T47D (cell line): ENCODE results near the gene ANXA2R.
"Not testable (repeated sequence)": the region's sequence is repeated elsewhere in the genome, so short reads cannot be mapped to it uniquely, and the experiment has no call there.

Experiments used
- DNase-seq, 2 experiments: peaks; one replicate each; pipeline versions ENCODE4 v3.0.0 to v3.0.0-alpha.2; 2011 to 2012; ENCODE audit warnings: low read depth in 1 of 2, low spot score in 1 of 2
- JUND ChIP-seq: IDR thresholded peaks from 2 replicates; pipeline ENCODE4 v1.6.1; 2012; ENCODE audit warnings: low read depth
- in situ Hi-C: cut with HindIII; loops from 2 replicates; pipeline ENCODE4 v1.10.0; 2016; ENCODE audit warnings: low sequenced_read_pairs, low pct_unique_long_range_greater_than_20kb

The ANXA2R gene, protein sequence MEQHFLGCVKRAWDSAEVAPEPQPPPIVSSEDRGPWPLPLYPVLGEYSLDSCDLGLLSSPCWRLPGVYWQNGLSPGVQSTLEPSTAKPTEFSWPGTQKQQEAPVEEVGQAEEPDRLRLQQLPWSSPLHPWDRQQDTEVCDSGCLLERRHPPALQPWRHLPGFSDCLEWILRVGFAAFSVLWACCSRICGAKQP

DNA sequence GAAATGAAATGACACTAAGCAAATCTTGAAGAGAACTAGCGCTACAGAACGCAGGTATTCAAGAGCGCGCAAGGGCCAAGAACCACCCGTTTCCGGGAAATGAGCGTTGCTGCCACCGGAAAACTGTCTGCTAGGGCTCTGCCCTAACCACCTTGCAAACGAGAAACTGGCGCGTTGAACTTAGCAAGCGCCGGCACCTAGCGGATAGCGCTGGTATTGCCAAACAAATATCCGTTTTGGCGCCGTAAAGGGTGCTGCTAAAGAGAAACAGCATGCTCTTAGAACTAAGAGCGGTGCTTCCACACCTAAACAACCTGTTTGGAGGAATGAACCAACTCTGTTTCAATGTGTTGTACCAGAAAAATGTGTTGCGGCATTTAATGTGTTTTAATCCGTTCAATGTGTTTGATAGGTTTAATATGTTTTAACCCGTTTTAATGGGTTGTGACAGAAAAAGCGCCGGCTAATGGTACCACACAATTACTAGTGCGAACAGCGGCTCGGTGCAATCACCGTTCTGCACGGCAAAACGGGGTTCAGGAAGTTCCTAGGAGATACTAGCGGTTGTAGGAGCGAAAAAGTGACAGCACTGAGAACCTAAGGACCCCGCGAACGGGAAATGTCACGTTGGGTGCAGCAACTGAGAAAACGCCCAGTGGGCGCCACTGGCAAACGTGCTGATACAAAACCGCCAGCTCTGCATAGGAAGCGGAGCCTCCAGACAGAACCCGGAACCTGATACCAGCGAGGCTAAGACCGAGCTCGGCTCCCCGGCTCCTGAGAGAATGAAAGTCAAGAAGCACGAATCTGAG is at the start of gene ANXA2R:
Gene ANXA2R, minus strand, starts transcription at position 33 of the 812 bp plus-strand sequence. CDS start 273 bp downstream, outside the sequence.
- TF ChIP-seq JUND, result no peak
- no peak for DNase-seq
- in situ Hi-C loops, result no loop called here

DNA sequence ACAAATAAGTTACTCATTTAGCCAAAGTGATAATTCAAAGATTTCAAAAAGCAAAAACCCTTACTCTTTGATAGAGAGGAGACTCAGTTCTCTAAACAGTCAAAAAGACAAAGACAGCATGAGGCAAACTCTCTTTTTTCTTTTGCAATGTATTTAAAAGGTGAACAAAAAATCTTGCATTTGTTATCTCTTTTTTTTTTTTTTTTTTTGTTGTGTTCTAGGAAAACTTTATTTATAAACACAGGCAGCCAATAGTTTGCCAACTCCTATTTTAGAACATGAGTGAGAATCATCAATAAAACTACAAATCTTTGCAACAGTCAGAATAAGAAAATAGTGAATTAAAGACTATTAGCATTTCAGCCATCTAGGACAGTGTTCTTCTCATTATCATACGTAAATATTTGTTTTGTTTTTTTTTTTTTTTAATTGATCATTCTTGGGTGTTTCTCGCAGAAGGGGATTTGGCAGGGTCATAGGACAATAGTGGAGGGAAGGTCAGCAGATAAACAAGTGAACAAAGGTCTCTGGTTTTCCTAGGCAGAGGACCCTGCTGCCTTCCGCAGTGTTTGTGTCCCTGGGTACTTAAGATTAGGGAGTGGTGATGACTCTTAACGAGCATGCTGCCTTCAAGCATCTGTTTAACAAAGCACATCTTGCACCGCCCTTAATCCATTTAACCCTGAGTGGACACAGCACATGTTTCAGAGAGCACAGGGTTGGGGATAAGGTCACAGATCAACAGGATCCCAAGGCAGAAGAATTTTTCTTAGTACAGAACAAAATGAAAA is 46.2 kb upstream of the ANXA2R start:
- in situ Hi-C loops, DNase-seq: not testable (repeated sequence)

DNA sequence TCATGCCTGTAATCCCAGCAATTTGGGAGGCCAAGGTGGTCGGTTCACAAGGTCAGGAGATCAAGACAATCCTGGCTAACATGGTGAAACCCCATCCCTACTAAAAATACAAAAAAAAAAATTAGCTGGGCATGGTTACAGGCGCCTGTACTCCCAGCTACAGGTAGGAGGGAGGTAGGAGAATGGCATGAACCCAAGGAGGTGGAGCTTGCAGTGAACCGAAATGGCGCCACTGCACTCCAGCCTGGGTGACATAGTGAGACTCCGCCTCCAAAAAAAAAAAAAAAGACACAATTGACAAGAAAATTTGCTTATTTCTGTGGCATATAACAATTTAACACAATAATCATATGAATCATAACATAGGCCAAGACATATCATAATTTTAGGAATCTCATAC is 45.3 kb upstream of the ANXA2R start:
- no peak for DNase-seq
- TF ChIP-seq JUND, result no peak
- in situ Hi-C loops, result no loop called here

DNA sequence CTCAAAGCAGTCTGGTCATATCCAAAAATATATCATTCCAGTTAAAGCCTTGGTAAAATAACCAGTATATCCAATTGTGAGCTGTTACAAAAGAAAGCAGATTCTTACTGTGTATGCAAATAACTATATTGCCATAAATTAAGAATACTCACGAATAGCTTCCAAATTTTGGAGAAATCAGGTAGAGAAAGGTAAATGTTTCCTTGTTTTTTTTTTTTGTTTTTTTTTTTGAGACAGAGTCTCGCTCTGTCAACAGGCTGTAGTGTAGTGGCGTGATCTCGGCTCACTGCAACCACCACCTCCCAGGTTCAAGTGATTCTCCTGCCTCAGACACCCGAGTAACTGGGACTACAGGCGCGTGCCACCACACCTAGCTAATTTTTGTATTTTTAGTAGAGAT is 44.3 kb upstream of the ANXA2R start:
- DNase-seq, in situ Hi-C loops: not testable (repeated sequence)

DNA sequence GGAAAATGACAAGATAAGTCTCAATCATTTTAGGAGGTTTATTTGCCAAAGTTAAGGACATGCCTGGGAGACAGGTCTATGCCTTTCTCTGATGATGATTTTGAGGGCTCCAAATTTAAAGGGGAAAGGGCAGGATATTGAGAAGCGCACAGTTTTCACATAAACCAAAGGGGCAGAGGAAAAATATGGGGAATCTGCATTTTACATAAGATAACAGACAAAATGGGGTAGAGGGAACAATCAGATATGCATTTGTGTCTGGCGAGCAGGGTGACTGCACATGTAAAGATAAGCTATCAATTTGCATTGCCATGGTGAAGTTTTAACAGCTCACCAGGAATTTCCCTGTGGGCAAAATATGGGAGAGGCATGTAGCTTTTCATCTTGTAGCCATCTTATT is 41.2 kb upstream of the ANXA2R start:
- DNase-seq, in situ Hi-C loops: not testable (repeated sequence)

DNA sequence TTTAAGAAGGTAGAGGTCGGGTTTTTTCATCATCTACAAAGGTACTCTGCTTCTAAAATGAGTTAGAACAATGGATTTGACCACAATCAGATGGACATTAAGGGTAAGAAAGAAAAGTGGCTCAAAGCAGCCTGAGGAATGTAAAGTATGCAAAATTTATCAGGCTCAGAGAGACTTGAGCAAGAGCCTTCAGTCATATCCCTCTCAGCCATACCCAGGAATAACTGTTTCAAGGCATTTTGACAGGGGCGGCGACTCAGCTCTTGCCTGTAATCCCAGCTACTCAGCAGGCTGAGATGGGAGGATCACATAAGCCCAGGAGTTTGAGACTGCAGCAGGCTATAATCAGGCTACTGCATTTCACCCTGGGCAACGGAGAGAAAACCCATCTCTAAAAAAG is 38.8 kb upstream of the ANXA2R start:
- in situ Hi-C loops, result no loop called here
- DNase-seq, result no peak
- no peak for TF ChIP-seq JUND

DNA sequence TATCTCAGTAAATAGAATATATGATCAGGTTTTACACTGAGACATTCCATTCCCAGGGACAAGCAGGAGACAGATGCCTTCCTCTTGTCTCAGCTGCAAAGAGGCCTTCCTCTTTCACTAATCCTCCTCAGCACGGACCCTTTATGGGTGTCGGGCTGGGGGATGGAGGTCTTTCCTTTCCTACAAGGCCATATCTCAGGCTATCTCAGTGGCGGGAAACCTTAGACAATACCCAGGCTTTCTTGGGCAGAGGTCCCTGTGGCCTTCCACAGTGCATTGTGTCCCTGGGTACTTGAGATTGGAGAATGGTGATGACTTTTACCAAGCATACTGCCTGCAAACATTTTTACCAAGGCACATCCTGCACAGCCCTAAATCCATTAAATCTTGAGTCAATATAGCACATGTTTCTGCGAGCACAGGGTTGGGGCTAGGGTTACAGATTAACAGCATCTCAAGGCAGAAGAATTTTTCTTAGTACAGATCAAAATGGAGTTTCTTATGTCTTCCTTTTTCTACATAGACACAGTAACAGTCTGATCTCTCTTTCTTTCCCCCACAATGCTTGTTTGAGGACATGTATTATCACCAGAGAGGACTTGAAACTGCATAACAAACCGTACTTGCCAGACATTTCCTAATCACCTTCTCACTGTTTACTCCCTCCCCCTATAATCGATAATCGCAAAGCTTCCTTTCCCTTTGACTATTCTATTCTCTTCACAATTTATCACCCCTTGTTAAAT is 37.5 kb upstream of the ANXA2R start:
- in situ Hi-C loops, result not testable (repeated sequence)

DNA sequence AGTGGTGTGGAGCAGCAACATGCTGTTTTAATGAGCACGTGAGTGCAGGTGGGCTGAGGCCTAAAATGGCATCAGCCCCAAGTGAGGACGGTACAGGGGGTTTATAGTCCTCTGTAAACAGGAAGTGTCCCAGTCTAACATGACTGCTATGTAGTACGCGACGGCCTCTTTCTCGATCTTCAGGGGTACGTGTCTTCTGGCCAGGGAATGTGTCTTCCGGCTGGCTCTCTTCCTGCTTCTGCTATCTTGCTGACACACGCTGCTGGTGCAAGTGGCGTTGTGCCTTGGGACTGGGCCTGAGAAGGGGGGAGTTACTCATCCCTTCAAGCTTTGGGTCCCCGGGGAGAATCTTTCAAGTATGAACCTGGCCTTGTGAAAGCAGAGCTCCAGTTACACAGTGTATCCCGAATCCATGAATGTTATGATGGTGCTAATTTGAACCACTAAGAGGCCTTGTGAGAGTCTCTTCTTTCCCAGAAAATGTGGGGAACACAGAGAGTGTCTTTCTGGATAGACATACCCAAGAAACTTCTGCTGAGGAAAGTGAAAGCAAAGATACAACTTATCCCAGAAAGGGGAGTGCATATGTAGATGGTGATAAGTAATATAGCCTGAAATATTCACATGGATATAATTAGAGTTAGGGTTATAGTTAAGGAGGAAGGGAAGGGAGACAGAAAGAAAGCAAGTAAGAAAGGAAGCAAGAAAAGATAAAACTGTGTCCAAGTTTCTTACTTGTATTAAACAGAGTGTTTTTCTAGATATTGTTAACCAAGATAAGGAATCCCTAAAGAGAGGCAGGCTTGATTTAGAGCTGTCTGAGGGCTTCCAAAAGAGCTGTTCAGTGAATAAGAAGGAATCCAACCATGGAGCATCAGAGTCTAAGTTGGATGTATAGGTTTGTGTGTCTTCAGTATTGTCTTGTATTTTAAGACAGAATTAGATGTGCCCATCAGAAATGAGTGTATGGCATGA is 35.5 kb upstream of the ANXA2R start:
- DNase-seq, result no peak
- in situ Hi-C loops, result no loop called here
- TF ChIP-seq JUND, result no peak

More for the DNA sequence above, 37.5 kb upstream of the ANXA2R start:
- not testable (repeated sequence) for DNase-seq

DNA sequence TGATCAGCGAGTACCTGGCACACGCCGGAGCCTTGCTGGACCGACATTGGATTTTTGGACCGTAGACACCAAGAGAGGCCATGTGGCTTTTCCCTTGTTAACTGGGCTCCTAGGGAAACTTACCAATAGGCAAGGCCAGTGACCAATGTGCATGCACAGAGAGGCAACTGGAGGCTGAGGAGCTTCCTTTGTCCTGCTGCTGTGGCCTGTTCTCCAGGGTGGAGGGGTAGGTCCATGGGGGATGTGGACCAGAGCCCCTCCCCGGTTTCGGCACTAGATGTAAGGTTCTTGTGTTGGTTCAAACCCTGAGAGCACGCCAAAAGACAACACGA is 34.8 kb upstream of the ANXA2R start:
- no peak for TF ChIP-seq JUND
- DNase-seq, result no peak
- in situ Hi-C loops, result no loop called here

DNA sequence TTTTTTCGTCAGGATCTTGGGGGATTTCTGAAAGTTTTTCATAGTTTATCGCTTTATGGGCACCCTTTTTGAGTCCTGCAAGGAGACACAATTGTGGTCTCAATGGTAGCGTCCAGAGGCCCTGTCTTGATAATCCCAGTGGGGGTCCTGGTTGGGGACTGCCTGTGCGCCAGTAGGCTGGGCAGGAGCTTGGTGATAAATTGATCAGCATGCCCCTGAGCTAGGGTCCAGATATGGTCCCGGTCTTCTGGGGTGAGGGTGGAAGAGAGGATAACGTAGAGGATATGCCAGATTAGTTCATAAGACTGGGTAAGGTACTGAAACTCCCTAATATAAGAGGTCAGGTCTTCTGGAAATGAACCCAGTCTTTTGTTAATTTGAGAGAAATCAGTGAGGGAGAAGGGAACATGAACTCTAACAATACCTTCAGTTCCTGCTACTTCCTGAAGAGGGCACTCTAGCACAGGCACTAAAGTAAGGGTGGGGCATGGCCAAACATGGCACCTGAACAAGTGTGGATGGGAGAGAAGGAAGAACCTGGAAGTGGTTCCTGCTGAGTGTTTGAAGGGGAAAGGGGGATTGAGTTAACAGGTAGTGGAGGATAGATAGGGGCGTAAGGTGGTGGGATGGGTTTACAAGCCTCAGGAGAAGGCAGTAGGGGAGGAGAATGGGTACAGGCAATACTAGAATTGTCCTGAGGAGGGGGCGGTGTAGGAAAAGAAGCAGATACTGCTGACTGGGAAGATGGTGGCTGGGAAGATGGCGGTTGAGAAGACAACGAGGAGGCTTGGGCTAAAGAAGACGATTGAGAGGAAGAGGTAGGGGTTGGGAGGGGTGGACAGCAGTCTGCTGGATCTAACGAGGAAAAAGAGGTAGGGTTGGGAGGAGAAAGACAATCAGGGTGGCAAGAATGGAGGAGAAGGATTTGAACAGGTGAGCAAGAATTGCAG is 33.8 kb upstream of the ANXA2R start:
- no peak for TF ChIP-seq JUND
- DNase-seq, result peak in 1 of 2 experiments; percentile 74
- in situ Hi-C loops, result no loop called here

DNA sequence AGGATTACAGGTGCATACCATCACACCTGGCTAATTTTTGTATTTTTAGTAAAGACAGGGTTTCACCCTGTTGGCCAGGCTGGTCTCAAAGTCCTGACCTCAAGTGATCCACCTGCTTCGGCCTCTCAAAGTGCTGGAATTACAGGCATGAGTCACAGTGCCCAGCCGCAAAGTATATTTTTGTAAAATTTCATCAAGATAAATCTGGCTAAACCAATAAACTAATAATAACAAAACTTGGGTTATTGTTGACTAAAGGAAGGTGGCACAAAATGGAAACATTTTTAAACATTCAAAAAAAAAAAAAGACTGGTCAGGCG is 29.2 kb upstream of the ANXA2R start:
- DNase-seq, result not testable (repeated sequence)

More for the DNA sequence above, 29.2 kb upstream of the ANXA2R start:
- in situ Hi-C loops, result not testable (repeated sequence)
